Cortex of kidney (tissue), 1 donor: ENCODE data around the gene VDAC1.
A peak's percentile ranks its signal among the peaks of the same experiment; 100 is the strongest.
"Not testable (repeated sequence)": the region's sequence is repeated elsewhere in the genome, so short reads cannot be mapped to it uniquely, and the experiment has no call there.

ENCODE experiments used
- DNase-seq: peaks from one replicate; lab custom pipeline; 2025; lab: John Stamatoyannopoulos, UW

Gene VDAC1

DNA sequence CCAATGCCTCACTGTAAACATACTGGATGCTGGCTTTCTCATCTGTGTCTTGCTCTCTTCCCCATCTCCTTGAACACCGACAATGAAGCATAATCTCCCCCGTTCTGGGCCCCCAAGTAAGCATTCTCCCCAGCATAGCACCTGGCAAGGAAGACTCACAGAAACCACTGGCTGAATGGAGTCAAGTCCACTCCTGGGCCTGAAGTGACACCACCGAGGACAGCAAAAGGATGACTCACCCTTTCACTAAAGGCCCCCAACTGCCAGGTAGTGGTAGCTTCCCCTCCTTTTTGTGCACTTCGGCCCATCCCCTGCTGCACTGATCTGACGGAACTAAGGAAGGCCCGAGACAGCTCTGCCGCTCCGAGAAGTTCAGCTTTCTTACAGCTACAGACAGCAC is 9.4 kb downstream of the VDAC1 start:
- no peak for DNase-seq

DNA sequence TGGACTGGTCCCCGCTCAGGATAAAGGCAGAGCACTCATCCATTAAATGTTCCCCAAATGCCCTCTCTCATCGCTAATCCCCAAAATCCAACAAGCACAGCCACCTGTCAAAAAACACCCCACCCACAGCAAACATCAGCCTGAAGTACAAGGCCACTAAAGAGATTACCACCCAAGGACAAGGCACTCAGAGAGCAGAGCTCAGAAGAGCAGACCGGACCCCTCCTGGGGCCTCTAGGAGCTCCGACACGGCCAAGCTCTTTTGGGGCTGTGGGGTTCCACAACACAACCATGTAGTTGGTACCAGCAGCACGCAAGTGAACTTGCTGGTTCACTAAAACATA is 9.8 kb downstream of the VDAC1 start:
- DNase-seq, result no peak

GRCh38 chr5:133994297-133994989 is 10.3 kb downstream of the VDAC1 start:
- no peak for DNase-seq

DNA sequence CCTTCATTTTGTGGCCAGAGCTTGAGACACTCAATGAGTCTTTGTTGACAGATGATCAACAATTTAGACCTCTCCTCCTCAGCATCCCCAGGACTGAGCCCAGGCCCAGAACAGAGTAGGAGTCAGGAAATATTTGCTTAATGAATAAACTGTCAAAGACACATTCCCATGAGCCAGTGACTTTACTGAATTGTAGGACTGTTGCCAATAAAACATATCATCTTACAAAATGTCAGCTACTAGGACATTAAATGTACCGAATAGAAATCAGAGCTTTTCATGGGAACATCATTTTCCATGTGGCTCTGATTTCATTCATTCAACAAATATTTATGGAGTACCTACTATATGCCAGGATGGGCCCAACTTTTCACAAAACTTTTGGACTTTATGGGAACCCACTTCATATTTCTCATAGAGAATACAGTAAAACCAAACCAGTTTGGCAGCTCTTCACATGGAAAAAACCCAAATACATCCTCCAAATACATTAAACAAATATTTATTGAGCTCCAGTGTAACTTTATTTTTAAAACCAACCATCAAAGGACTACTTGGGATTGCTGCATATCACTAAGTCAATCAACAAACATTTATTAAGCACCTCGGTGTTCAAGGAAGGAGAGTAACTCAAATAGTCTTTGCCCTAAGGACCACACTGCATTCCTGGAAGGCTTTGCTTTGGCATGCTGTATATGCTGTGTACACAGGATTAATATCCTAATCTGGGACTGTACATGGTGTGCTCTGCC is 11.4 kb downstream of the VDAC1 start:
- DNase-seq, result no peak

DNA sequence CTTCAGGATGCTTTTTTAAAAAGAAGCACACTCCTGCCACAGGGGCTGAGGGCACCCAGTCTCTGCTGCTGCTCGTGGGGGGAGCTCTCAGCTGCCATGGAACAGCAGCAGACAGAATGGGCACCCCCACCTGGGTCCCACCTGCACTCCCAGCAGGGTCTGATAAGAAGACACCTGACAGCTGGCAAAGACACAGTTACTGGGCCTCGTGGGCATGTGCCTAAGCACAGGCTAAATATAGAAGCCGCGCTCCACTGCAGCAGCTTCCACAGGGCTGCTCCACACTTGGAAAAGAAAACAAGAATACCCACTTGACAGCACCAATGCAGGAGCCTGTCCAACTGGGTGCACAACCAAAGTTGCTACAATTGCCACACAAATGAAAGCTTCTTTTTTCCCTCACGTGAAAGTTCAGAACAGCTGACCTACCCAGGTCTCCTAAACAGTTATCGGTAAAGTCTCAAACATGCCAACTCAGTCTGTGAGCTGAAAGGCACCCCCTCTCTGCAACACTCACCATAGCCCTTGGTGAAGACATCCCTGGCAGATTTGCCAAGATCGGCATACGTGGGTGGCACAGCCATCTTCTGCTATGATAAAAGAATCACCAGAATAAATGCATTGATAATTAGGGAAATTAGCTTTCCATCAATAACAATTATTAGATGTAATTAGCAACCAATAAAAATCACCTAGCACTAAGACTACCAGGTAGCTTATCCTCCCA is 12.2 kb downstream of the VDAC1 start:
- no peak for DNase-seq

GRCh38 chr5:133991171-133991910 is 13.4 kb downstream of the VDAC1 start:
- DNase-seq, result no peak

DNA sequence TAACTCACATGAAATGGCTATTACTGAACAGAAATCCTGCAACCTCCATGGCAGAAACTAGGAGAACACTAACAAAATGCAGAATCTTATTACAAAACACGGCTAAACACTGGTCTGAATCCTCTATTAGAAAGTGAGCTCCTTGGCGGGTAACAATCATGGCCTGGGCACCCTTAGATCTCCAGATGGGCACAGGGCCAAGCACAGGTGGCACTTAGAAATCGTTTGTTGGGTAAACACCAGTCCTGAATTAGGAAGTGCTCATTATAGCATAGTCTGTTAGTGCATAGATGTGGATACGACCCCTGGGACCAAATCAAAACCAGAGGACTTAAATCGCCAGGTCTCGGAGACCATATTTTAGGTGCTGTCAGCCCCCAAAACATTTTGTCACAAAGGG is 14.4 kb downstream of the VDAC1 start:
- DNase-seq, result no peak

GRCh38 chr5:133985540-133986180 is 19.1 kb downstream of the VDAC1 start:
- DNase-seq, result no peak

GRCh38 chr5:133983674-133984073 is 21.1 kb downstream of the VDAC1 start:
- no peak for DNase-seq

- no peak for DNase-seq
Observed at GRCh38 chr5:133981714-133982113, 23.1 kb downstream of the VDAC1 start.

DNA sequence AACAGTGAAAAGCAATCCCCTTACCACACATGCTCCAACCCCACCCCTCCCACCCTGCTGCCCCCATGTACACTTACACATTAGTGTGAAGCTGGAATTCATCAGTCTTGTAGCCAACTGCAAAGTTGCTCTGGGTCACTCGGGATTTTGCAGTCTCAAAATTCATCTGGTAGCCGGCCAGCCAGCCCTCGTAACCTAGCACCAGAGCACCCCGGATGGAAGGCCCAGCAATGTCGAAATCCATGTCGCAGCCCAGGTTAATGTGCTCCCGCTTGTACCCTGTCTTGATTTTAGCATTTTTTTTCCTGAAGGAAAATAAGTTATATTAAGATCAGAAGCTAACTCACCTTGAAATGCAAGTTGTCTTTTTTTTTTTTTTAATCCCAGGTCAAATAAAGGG is 24.1 kb downstream of the VDAC1 start:
- DNase-seq, result no peak

DNA sequence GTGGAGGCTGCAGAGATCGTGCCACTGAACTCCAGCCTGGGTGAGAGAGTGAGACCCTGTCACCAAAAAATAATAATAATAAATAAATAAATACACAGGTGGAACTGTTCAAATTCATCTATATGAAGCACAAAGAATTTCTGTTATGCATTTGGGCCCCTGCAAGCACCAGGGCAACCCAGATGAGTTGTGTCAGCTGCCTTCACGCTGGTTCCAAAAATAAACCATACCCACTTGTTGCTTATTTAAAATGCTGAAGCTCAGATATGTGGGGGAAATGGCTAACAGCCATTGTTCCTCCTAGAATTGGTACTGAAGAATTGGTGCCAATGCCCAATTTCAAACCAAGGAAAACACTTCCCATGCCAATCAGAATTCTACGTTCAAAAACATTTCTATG is 25.8 kb downstream of the VDAC1 start:
- DNase-seq, result no peak

DNA sequence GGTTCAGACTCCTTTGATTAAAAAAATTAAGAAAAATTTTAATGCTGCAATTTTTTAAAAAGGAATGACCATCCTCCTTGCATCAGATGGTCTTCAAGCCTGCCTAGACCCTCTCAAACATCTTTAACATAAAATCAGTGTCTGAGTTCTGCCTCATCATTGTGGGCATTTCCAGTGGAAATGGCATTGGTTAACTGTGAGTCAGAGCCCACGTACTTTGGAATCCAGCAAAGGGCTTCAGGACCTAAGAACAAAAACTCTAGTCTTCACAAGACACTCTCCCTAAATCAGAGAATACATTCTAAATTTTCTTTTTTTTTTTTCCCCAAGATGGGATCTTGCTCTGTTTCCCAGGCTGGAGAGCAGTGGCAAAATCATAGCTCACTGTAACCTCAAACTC is 26.9 kb downstream of the VDAC1 start:
- no peak for DNase-seq

DNA sequence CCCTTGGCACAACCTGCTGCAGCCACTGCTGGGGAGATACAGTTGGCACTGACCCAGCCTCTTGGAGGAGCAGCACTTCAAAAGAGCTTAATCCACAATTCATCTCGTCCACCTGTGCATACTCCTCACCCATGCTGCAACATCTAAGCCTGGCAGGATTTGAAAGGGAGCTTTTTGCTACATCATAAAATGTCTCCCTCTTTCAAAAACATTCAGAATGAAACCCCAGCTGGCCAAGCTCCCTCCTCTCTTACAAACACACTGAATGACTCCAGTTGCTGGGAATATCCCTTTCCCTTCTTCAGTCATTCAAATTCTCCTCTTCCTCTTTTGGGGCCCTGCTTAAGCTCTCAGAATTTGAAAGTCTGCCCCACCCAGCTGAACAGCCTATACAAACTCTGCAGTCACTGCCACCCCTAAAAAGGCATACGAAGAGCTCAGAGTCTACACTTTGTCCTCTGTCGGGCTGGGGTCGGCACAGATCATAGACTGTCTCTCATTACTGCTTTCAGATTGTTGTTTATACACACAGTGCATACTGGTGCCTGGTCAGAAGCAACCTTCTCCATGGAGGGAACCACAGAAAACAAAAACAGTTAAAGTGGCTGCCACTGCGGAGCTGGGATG is 27.5 kb downstream of the VDAC1 start:
- DNase-seq, result no peak

DNA sequence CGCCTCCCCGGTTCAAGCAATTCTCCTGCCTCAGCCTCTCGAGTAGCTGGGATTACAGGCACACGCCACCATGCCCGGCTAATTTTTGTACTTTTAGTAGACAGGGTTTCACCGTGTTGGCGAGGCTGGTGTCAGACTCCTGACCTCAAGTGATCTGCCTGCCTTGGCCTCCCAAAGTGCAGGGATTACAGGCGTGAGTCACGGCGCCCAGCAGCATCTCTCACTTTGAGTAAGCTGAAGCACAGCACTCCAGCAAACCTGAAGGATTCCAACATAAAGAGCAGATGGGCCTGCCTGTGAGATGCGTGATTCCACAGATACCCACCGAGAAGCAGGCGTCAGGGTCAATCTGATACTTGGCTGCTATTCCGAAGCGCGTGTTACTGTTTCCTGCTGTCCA is 29.2 kb downstream of the VDAC1 start:
- DNase-seq, result not testable (repeated sequence)

GRCh38 chr5:133974142-133974541 is 30.6 kb downstream of the VDAC1 start:
- no peak for DNase-seq

DNA sequence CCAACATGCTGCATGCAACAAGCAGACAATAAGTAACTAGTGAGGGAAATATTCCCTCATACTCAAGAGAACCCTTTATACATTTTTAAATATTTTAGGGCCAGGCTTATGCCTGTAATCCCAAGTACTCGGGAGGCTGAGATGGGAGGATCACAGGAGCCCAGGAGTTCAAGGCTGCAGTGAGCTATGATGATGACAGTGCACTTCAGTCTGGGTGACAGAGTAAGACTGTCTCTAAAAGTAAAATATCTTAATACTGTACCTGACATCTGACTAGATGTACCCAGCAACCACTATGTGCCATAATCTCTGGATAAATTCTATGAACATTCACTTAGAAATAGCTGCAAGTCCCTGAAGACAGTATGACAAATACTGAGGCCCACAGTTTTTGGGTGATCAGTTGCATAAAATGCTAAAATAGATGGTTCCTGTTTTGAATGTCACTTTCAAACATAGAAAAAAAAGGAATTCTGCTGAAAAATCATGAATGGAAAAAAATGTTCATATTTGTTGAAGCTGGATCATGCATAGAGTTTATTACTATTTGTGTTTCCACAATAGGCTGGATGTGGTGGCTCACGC is 34.4 kb downstream of the VDAC1 start:
- no peak for DNase-seq

GRCh38 chr5:133969654-133970324 is 35.0 kb downstream of the VDAC1 start:
- DNase-seq, result no peak

DNA sequence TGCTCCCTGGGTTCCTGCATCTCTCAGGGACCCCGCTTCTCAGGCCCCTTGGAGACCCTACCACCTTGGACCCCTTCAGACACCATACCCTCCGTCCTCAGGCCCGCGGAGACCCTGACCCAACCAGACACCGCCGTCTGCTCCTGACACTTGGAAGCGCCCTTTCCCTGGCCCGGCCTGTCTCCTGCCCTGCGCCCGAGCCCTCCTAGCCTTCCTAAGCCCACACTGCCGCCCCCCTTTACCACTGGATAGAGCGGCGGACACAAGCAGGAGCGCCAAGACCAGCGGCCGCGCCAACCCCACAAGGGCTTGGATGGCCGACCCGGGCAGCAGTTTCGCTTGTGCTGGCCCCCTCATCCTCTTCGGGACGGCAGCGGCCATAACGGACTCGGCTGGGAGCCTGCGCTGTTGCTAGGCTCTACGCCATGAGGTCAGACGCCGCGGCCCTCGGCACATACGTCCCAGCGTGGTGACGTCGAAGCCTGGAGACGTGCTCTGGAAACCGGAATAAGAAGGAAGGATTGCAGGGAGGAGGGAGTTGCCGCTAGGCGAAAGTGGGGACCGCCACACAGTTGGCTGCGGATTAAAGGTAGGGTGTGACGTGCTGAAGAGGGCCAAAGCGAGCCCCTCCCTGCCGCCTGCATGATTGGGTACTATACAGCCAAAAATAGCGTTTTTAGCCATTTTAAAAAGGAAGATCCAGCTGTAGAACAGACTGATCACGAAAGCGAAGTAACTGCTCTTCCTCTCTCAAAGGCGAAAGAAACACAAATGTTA is 36.4 kb downstream of the VDAC1 start, which contains the start of gene C5orf15:
C5orf15 (minus strand) TSS at position 422 of the 777 bp plus-strand sequence; CDS start at position 381, 41 bp downstream.
- DNase-seq, result peak; percentile 50
